Pancreas (tissue), 10 donors: Measurements from ENCODE around the gene FZD4. TPM values are rescaled to one million over a fixed set of nuclear protein-coding genes. Genes with fewer than 3 reads are reported as not detected.

Experiments used
- ATAC-seq, 4 donors: fragments of 200-7000 bp; cut with Tn5 transposase; one replicate each; pipeline versions ENCODE4 v1.8.0 to v1.9.1; 2020; ENCODE audit warnings: mild to moderate bottlenecking in 4 of 4, moderate library complexity in 4 of 4
- DNase-seq, 6 donors: peaks; one replicate each; pipeline ENCODE4 v3.0.0-alpha.2; 2020
- FAIRE-seq: peaks from 2 replicates; lab custom pipeline; 2012; peaks lifted over from hg19 to GRCh38; lab: Jason Lieb, UNC
- H3K27ac ChIP-seq, 4 donors: fragments of 200-600 bp; sonication (generic); 1 replicate in 3 of 4; 2 replicates in 1 of 4; pipeline versions ENCODE4 v1.5.0 to v1.8.0; 2020
- H3K27me3 ChIP-seq, 4 donors: fragments of 200-600 bp; one replicate each; pipeline ENCODE4 v1.8.0; 2021
- H3K36me3 ChIP-seq, 3 donors: fragments of 200-600 bp; sonication (generic) in 1 of 3; one replicate each; pipeline versions ENCODE4 v1.5.0 to v1.8.0; 2020 to 2021
- H3K4me1 ChIP-seq, 3 donors: fragments of 200-600 bp; one replicate each; pipeline ENCODE4 v1.8.0; 2021
- H3K4me3 ChIP-seq, 4 donors: fragments of 200-600 bp; sonication (generic) in 2 of 4; one replicate each; pipeline versions ENCODE4 v1.5.0 to v1.8.0; 2020 to 2021
- H3K9me3 ChIP-seq, 4 donors: fragments of 200-600 bp; one replicate each; pipeline ENCODE4 v1.8.0; 2021
- CTCF ChIP-seq, 4 donors: fragments of 200-600 bp; sonication (generic) in 3 of 4; IDR thresholded peaks; one replicate each; pipeline versions ENCODE4 v1.5.0 to v1.8.0; 2021; ENCODE audit warnings: antibody characterized with exemption in 4 of 4
- WGBS, 2 donors: extraction: QIAGEN DNeasy Blood & Tissue Kit; methylation state at CpG; one replicate each; pipeline ENCODE4 v1.1.7; 2013; 5-methylcytosine and 5-hydroxymethylcytosine counted together
- intact Hi-C, 3 donors: fragments of 100-400 bp; cut with DNase I; formaldehyde crosslinking; loops; one replicate each; pipeline versions ENCODE4 v1.11.1 to v1.14.2; 2022
- polyA plus RNA-seq, 2 donors: library from polyadenylated mRNA; stranded (reverse); fragments of 200-250 nt; gene quantifications; one replicate each; pipeline ENCODE4 v1.2.3, GENCODE V29; 2013
- total RNA-seq, 6 donors: library from RNA; stranded (reverse); fragmentation: NEBNext Ultra II Directional in 4 of 6; extraction: Animal tissue kit (Norgen Biotek cat#: 25700) in 4 of 6; gene quantifications; one replicate each; pipeline versions ENCODE4 v1.2.1 to v1.2.4, GENCODE V29; 2021 to 2023
- donor health status: healthy with polysubstance abuse.
- donor health status: DM: no; HTN: no; CAD: no; lungs with moderate emphysema.
- donor health status: DM: no; HTN: no; CAD: no.
- donor health status: control.
- donor health status: control.
- donor health status: Bipolar disorder and iron deficiency.
- donor health status: DM: yes; HTN: yes; CAD: no.
- donor health status: DM: no; HTN: no; CAD: no.
- donor health status: DM: no; HTN: no; CAD: no.
- donor health status: DM: yes; HTN: yes; CAD: no.

FZD4 gene
- total and polyA plus RNA-seq, 8 donors: 4.7 to 10.8 (median 6.0) TPM

GRCh38 chr11:86981777-86982540 lies 26.8 kb upstream of the FZD4 start:
- no peak for DNase-seq

GRCh38 chr11:86980086-86980796 lies 25.0 kb upstream of the FZD4 start:
- Histone ChIP-seq H3K36me3 (no peaks in the 10 kb centered on the region), H3K27ac (no peak overlapping the region), H3K27me3 (no peaks in the 10 kb centered on the region), H3K4me1 (peaks cover 0 to 16% (median 0%) of the 10 kb centered on the region in 3 donors), H3K9me3 (no peaks in the 10 kb centered on the region), H3K4me3 (no peak overlapping the region)
- FAIRE-seq: no peak
- DNase-seq: no peak
- ATAC-seq: no peak
- 53 to 56% methylated on average over 7 of the region's 7 CpGs for WGBS, 2 donors
- no peak for TF ChIP-seq CTCF (IDR thresholded peaks at IDR 0.05)
- intact Hi-C loops: no loop called here

More at GRCh38 chr11:86981777-86982540, 26.8 kb upstream of the FZD4 start:
- FAIRE-seq: no peak
- peaks cover 0 to 16% (median 0%) of the 10 kb centered on the region in 3 donors for H3K4me1 ChIP-seq
- 77 to 82% methylated on average over 7 of the region's 7 CpGs for WGBS, 2 donors
- no peaks in the 10 kb centered on the region for H3K9me3 ChIP-seq
- intact Hi-C loops: no loop called here
- no peak overlapping the region for H3K4me3 ChIP-seq
- ATAC-seq: no peak
- TF ChIP-seq CTCF (IDR thresholded peaks at IDR 0.05): no peak
- H3K27ac ChIP-seq: no peak overlapping the region
- H3K36me3 ChIP-seq: no peaks in the 10 kb centered on the region
- H3K27me3 ChIP-seq: no peaks in the 10 kb centered on the region

GRCh38 chr11:86978756-86979608 lies 23.8 kb upstream of the FZD4 start:
- Histone ChIP-seq H3K9me3 (no peaks in the 10 kb centered on the region), H3K4me1 (peaks cover 0 to 16% (median 0%) of the 10 kb centered on the region in 3 donors), H3K4me3 (no peak overlapping the region), H3K27me3 (no peaks in the 10 kb centered on the region), H3K27ac (no peak overlapping the region), H3K36me3 (no peaks in the 10 kb centered on the region)
- TF ChIP-seq CTCF (IDR thresholded peaks at IDR 0.05): peak in 3 of 4 donors; percentile 23 to 42 (median 36)
- intact Hi-C loops: no loop called here
- DNase-seq: no peak
- ATAC-seq: peak in 3 of 4 donors; percentile 72 to 91 (median 74)
- no peak for FAIRE-seq
- WGBS, 2 donors: 46 to 58% methylated on average over 3 of the region's 3 CpGs

GRCh38 chr11:86978247-86978646 lies 23.1 kb upstream of the FZD4 start:
- Histone ChIP-seq H3K27ac (no peak overlapping the region), H3K4me1 (peaks cover 0 to 16% (median 0%) of the 10 kb centered on the region in 3 donors), H3K4me3 (no peak overlapping the region), H3K9me3 (no peaks in the 10 kb centered on the region), H3K27me3 (no peaks in the 10 kb centered on the region), H3K36me3 (no peaks in the 10 kb centered on the region)
- DNase-seq: peak in 1 of 6 donors; percentile 7
- peak; percentile 48 to 73 (median 56) for ATAC-seq
- intact Hi-C loops: no loop called here
- FAIRE-seq: no peak
- 66 to 76% methylated on average over 7 of the region's 7 CpGs for WGBS, 2 donors
- no peak for TF ChIP-seq CTCF (IDR thresholded peaks at IDR 0.05)
